SK-N-SH (cell line): Measurements from ENCODE around the gene ERI3. TPM values are rescaled to one million over a fixed set of nuclear protein-coding genes. Genes with fewer than 3 reads are reported as not detected.

ENCODE experiments used
- CTCF ChIA-PET: fragments of 300-600, 350-600 bp; formaldehyde crosslinking; extraction: SDS; loops from one replicate; lab custom pipeline; 2021; lab: Yijun Ruan, JAX
- POLR2A ChIA-PET: fragments of 350-600 bp; sonication (Branson Sonifier 250); formaldehyde crosslinking; extraction: SDS; loops from one replicate; lab custom pipeline; 2020; ENCODE audit warnings: antibody characterized with exemption, inconsistent platforms; lab: Yijun Ruan, JAX
- DNase-seq: peaks from one replicate; pipeline ENCODE4 v3.0.0; 2012
- H2AFZ ChIP-seq: fragments of 200-600 bp; sonication (generic); 2 replicates; pipeline ENCODE4 v1.8.1; 2016; ENCODE audit warnings: antibody characterized with exemption, mild to moderate bottlenecking, low read depth
- H3F3A ChIP-seq: fragments of 200-600 bp; sonication (generic); replicated peaks from 2 replicates; pipeline ENCODE3; 2016; ENCODE audit warnings: antibody characterized with exemption, mild to moderate bottlenecking; ENCODE audit not compliant: insufficient read depth
- H3K27ac ChIP-seq, 2 experiments: fragments of 200-500 bp in 1 of 2; fragments of 200-600 bp in 1 of 2; sonication (Bioruptor generic) in 1 of 2; sonication (generic), shearing (Covaris generic) in 1 of 2; 2 replicates each; pipeline versions ENCODE4 v1.5.1 to v1.6.1; 2014 to 2016; ENCODE audit warnings: low read depth in 2 of 2, inconsistent platforms in 1 of 2, low read length in 1 of 2, mild to moderate bottlenecking in 1 of 2, mixed read lengths in 1 of 2
- H3K27me3 ChIP-seq: fragments of 200-600 bp; sonication (generic), shearing (Covaris generic); 2 replicates; pipeline ENCODE4 v1.6.1; 2016; ENCODE audit warnings: mixed run types; ENCODE audit not compliant: insufficient read depth
- H3K36me3 ChIP-seq, 2 experiments: fragments of 200-500 bp in 1 of 2; fragments of 200-600 bp in 1 of 2; sonication (Bioruptor generic) in 1 of 2; sonication (generic) in 1 of 2; replicated peaks in 1 of 2; 2 replicates each; pipeline versions ENCODE3 to v1.5.1; 2014 to 2016; ENCODE audit warnings: low read length in 1 of 2, mild to moderate bottlenecking in 1 of 2; ENCODE audit not compliant: insufficient read depth in 2 of 2, control insufficient read depth in 1 of 2
- H3K4me1 ChIP-seq, 2 experiments: fragments of 200-500 bp in 1 of 2; fragments of 200-600 bp in 1 of 2; sonication (Bioruptor generic) in 1 of 2; sonication (generic), shearing (Covaris generic) in 1 of 2; 2 replicates each; pipeline versions ENCODE4 v1.5.1 to v1.6.1; 2014 to 2016; ENCODE audit warnings: low read depth in 1 of 2, low read length in 1 of 2, mixed run types in 1 of 2; ENCODE audit not compliant: insufficient read depth in 2 of 2, control insufficient read depth in 1 of 2
- H3K4me2 ChIP-seq: fragments of 200-600 bp; sonication (generic), shearing (Covaris generic); 2 replicates; pipeline ENCODE4 v1.6.1; 2017; ENCODE audit warnings: mixed run types
- H3K4me3 ChIP-seq, 2 experiments: fragments of 200-500 bp in 1 of 2; fragments of 200-600 bp in 1 of 2; sonication (Bioruptor generic) in 1 of 2; sonication (generic), shearing (Covaris generic) in 1 of 2; 2 replicates each; pipeline versions ENCODE4 v1.5.1 to v1.8.1; 2014 to 2016; ENCODE audit warnings: low read depth in 2 of 2, inconsistent platforms in 1 of 2, low read length in 1 of 2, mild to moderate bottlenecking in 1 of 2, mixed read lengths in 1 of 2, moderate library complexity in 1 of 2
- H3K79me2 ChIP-seq: fragments of 200-600 bp; sonication (generic); 2 replicates; pipeline ENCODE4 v1.8.1; 2017; ENCODE audit warnings: mild to moderate bottlenecking; ENCODE audit not compliant: insufficient read depth
- H3K9ac ChIP-seq: fragments of 200-600 bp; sonication (generic); 2 replicates; pipeline ENCODE4 v1.6.1; 2017; ENCODE audit warnings: mixed run types
- H3K9me2 ChIP-seq: fragments of 200-600 bp; sonication (generic); 2 replicates; pipeline ENCODE4 v1.6.1; 2017; ENCODE audit warnings: mixed run types
- H3K9me3 ChIP-seq: fragments of 200-600 bp; sonication (generic); 2 replicates; pipeline ENCODE4 v1.6.1; 2017; ENCODE audit warnings: mixed run types, mild to moderate bottlenecking, moderate library complexity
- H4K20me1 ChIP-seq: fragments of 200-600 bp; sonication (generic); 2 replicates; pipeline ENCODE4 v1.6.1; 2017; ENCODE audit warnings: mild to moderate bottlenecking, mixed run types; ENCODE audit not compliant: insufficient read depth
- CHD2 ChIP-seq: fragments of 150-350 bp; IDR thresholded peaks from 2 replicates; pipeline ENCODE4 v1.6.1; 2018; ENCODE audit warnings: low read length; ENCODE audit not compliant: partially characterized antibody
- CTCF ChIP-seq: fragments of 200-600 bp; sonication (generic); IDR thresholded peaks from 2 replicates; pipeline ENCODE4 v1.6.1; 2017; ENCODE audit warnings: antibody characterized with exemption, mild to moderate bottlenecking, moderate library complexity
- ELF1 ChIP-seq: IDR thresholded peaks from 2 replicates; pipeline ENCODE4 v1.4.0; 2012
- EZH2phosphoT487 ChIP-seq: fragments of 200-600 bp; sonication (generic); IDR thresholded peaks from 2 replicates; pipeline ENCODE4 v1.6.1; 2017; ENCODE audit warnings: low read depth, mixed run types, mild to moderate bottlenecking, antibody characterized with exemption, moderate library complexity, borderline replicate concordance
- FOSL2 ChIP-seq: IDR thresholded peaks from 2 replicates; pipeline ENCODE4 v1.4.0; 2012; ENCODE audit warnings: low read depth, mild to moderate bottlenecking, moderate library complexity, borderline replicate concordance
- FOXJ3 ChIP-seq: sonication (generic); formaldehyde crosslinking; IDR thresholded peaks from 2 replicates; pipeline ENCODE4 v1.5.1; 2020; ENCODE audit warnings: mild to moderate bottlenecking, missing genetic modification reagents
- FOXM1 ChIP-seq: IDR thresholded peaks from 2 replicates; pipeline ENCODE4 v1.4.0; 2012; ENCODE audit warnings: low read depth, mild to moderate bottlenecking
- GATA2 ChIP-seq: sonication (generic); formaldehyde crosslinking; IDR thresholded peaks from 2 replicates; pipeline ENCODE4 v1.5.0; 2020; ENCODE audit warnings: mild to moderate bottlenecking, missing genetic modification reagents
- IRF3 ChIP-seq: fragments of 150-350 bp; IDR thresholded peaks from 2 replicates; pipeline ENCODE4 v1.6.1; 2016; ENCODE audit warnings: mild to moderate bottlenecking, low read depth, low read length
- MEF2A ChIP-seq: IDR thresholded peaks from 2 replicates; pipeline ENCODE4 v1.4.0; 2012; ENCODE audit warnings: low read depth, borderline replicate concordance
- MXI1 ChIP-seq: IDR thresholded peaks from 2 replicates; pipeline ENCODE4 v1.6.1; 2012; ENCODE audit warnings: mild to moderate bottlenecking, low read depth, low read length, improper control_type of control experiment
- RAD21 ChIP-seq: IDR thresholded peaks from 2 replicates; pipeline ENCODE4 v1.6.1; 2012; ENCODE audit warnings: mild to moderate bottlenecking, low read length
- REST ChIP-seq: IDR thresholded peaks from 2 replicates; pipeline ENCODE4 v1.6.1; 2012; ENCODE audit warnings: mild to moderate bottlenecking, low read depth, low read length, moderate library complexity
- SIN3A ChIP-seq: IDR thresholded peaks from 2 replicates; pipeline ENCODE4 v1.6.1; 2012; ENCODE audit warnings: low read depth, mild to moderate bottlenecking, low read length, moderate library complexity, borderline replicate concordance
- SMC3 ChIP-seq: IDR thresholded peaks from 2 replicates; pipeline ENCODE4 v1.6.1; 2012; ENCODE audit warnings: low read depth, low read length, improper control_type of control experiment
- TCF12 ChIP-seq: IDR thresholded peaks from 2 replicates; pipeline ENCODE4 v1.4.0; 2012
- USF1 ChIP-seq: IDR thresholded peaks from 2 replicates; pipeline ENCODE4 v1.4.0; 2012; ENCODE audit warnings: low read depth, borderline replicate concordance
- USF2 ChIP-seq: fragments of 150-350 bp; IDR thresholded peaks from 2 replicates; pipeline ENCODE4 v1.6.1; 2017; ENCODE audit warnings: antibody characterized with exemption, low read length, low read depth, borderline replicate concordance
- YY1 ChIP-seq: IDR thresholded peaks from 2 replicates; pipeline ENCODE4 v1.4.0; 2012; ENCODE audit warnings: low read depth, mild to moderate bottlenecking
- WGBS: methylation state at CpG from one replicate; pipeline ENCODE4 v1.1.6; 2017; ENCODE audit warnings: low lambda C conversion rate; 5-methylcytosine and 5-hydroxymethylcytosine counted together
- polyA plus RNA-seq, 3 experiments: library from polyadenylated mRNA; depleted of rRNA; stranded (reverse); fragments of >200 nt; gene quantifications; 2 replicates each; pipeline ENCODE4 v1.2.3, GENCODE V29; 2012

ERI3 gene
- polyA plus RNA-seq, 1 of the 3 experiments (the other 2 are of a cell fraction) = 60.7 TPM

- ChIA-PET POLR2A (no interaction called here), CTCF (interaction anchor here (0.6 to 2.8 kb wide), 14 partner anchors 13 to 1476 kb away, joined by 3 to 21 read pairs (median 4); no protein-coding TSS in a partner anchor)
- Histone ChIP-seq H3K27me3 (peaks cover 26% of the 10 kb centered on the region), H3K9me2 (no peaks in the 10 kb centered on the region), H3K4me2 (no peak overlapping the region), H2AFZ (no peak overlapping the region), H3K4me3 (no peak overlapping the region), H3K79me2 (no peaks in the 10 kb centered on the region), H3K4me1 (no peaks in the 10 kb centered on the region), H3K36me3 (no peaks in the 10 kb centered on the region), H3K27ac (no peak overlapping the region), H4K20me1 (no peaks in the 10 kb centered on the region)
- peak; percentile 43 for DNase-seq
- TF ChIP-seq GATA2 = no peak
- TF ChIP-seq MEF2A = no peak
- peak; percentile 68 for TF ChIP-seq CTCF
- TF ChIP-seq RAD21 = peak; percentile 58
- peak; percentile 61 for TF ChIP-seq SMC3
- TF ChIP-seq, all 33 proteins: peak for 3
- Histone ChIP-seq H3K9ac (no peak overlapping the region), H3F3A (no peaks in the 10 kb centered on the region), H3K9me3 (no peaks in the 10 kb centered on the region)
- 68% methylated on average over 11 of the region's 12 CpGs for WGBS
Observed at GRCh38 chr1:44377925-44378784, 23.1 kb upstream of the ERI3 start.

GRCh38 chr1:44375547-44375946 is 20.5 kb upstream of the ERI3 start:
- Histone ChIP-seq H3K4me3 (no peak overlapping the region), H3K27ac (no peak overlapping the region), H3K9me3 (no peaks in the 10 kb centered on the region), H3K9me2 (no peaks in the 10 kb centered on the region), H3K79me2 (no peaks in the 10 kb centered on the region), H3K27me3 (peaks cover 7% of the 10 kb centered on the region), H3K4me1 (no peaks in the 10 kb centered on the region), H3K4me2 (no peak overlapping the region), H3K9ac (no peak overlapping the region), H4K20me1 (no peaks in the 10 kb centered on the region), H3K36me3 (no peaks in the 10 kb centered on the region), H2AFZ (no peak overlapping the region), H3F3A (no peaks in the 10 kb centered on the region)
- WGBS = 61% methylated on average over 6 of the region's 6 CpGs
- ChIA-PET POLR2A (no interaction called here), CTCF (interaction anchor here (1.4 to 1.5 kb wide), 2 partner anchors 157 to 158 kb away, joined by 4 to 5 read pairs; no protein-coding TSS in a partner anchor)
- DNase-seq = no peak
- TF ChIP-seq IRF3 (no peak), YY1 (no peak), REST (no peak), CHD2 (no peak), ELF1 (no peak), USF2 (no peak), TCF12 (no peak), EZH2phosphoT487 (no peak), SIN3A (no peak), MXI1 (no peak), FOXJ3 (CRISPR knock-in tag) (no peak), FOSL2 (no peak), FOXM1 (no peak), USF1 (no peak)
